GM21737 (cell line): ENCODE measurements around the gene SPRYD4.

Experiments used
- ATAC-seq: cut with Tn5 transposase; IDR thresholded peaks from one replicate; pipeline ENCODE4 v1.9.1; 2021; ENCODE audit warnings: mild to moderate bottlenecking, moderate library complexity; ENCODE audit not compliant: unreplicated experiment

SPRYD4 gene

DNA sequence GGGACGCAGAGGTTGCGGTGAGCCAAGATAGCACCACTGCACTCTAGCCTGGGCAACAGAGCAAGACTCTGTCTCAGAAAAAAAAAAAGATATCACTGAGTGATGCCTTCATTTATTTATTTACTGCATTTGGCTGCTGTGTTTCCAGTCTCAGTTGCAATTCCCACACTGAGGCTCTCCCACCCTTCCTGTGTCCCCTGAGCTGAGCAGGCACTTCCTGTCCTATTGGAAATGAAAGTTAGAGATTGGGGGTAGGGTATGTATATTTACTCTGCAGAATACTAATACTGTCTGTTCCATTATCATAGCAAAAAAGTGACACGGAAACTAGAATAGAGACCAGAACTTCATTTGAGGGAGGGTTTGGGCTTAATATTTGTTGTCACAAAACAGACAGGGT lies 51.7 kb downstream of the SPRYD4 start:
- no peak for ATAC-seq

- ATAC-seq: no peak
Observed at GRCh38 chr12:56520506-56520905, 52.1 kb downstream of the SPRYD4 start.

DNA sequence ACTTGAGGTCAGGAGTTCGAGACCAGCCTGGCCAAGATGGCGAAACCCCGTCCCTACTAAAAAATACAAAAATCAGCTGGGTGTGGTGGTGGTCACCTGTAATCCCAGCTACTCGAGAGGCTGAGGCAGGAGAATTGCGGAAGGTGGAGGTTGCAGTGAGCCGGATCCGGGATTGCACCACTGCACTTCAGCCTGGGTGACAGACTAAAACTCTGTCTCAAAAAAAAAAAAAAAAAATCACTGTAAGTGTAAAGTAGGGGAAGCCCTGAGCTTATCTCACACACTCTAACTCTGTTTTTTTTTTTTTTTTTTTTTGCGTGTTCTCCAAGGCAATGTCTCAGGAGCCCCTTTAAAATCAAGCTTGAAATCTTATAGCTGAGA lies 52.8 kb downstream of the SPRYD4 start:
- no peak for ATAC-seq

GRCh38 chr12:56521590-56522371 lies 53.4 kb downstream of the SPRYD4 start, which contains the start of gene RBMS2:
Gene RBMS2, plus strand, starts transcription at chr12:56521820. Its CDS starts 204 bp downstream, at chr12:56522024.
- ATAC-seq: no peak

DNA sequence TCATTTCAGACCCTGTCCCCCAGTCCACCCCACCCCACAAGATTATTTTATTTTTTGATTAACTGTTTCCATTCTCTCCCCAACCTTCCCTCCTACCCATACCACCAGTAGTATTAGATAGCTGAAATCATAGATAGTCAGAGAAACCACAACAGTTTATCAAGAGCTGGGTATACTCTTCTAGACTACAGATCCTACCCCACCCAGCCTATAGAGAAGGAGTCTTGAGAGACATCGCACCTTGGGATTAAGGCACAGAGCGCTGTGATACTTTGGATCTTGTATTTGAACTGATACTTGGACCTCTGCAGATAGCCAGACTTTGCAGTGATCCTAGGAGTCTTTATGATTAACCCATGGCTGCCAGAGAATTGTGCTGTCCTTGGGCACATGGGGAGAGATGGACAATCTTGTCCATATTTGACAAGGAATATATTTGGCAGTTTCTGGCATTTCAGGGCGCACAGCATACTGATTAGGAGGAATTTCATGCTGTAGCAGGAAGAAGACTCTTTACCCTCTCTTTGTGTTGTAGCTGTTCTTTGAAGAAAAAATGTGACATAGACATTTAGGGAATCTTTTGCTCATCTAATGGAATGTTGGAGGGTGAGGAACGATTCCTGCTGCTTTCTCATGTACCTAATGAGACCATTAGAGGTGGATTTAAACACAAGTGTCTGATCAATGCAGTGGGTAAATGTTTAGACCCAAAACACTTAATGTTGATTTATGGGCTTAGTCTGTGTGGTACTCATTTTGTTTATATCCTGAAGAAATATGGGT lies 54.2 kb downstream of the SPRYD4 start:
- ATAC-seq: no peak

DNA sequence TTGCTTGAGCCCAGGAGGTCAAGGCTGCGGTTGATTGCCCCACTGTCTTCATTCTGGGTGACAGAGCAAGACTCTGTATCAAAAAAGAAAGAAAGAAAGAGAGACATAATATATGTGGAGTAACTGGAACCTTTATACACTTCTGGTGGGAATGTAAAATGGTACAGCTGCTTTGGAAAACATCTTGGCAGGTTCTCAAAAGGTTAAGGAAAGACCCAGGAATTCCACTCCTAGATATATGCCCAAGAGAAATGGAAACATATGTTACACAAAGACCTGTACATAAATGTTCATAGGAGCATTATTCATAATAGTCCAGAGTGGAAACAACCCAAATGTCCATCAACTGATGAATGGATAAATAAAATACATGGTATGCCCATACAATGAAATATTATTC lies 60.5 kb downstream of the SPRYD4 start:
- no peak for ATAC-seq
